GM12891 (cell line): ENCODE measurements around the gene FBLN2.

ENCODE experiments used
- POLR2A ChIP-seq: IDR thresholded peaks from 2 replicates; pipeline ENCODE4 v1.6.1; 2011; ENCODE audit warnings: low read depth, low read length, control low read depth
- SPI1 ChIP-seq: IDR thresholded peaks from 2 replicates; pipeline ENCODE4 v1.6.1; 2011; ENCODE audit warnings: low read depth, low read length, control low read depth

DNA sequence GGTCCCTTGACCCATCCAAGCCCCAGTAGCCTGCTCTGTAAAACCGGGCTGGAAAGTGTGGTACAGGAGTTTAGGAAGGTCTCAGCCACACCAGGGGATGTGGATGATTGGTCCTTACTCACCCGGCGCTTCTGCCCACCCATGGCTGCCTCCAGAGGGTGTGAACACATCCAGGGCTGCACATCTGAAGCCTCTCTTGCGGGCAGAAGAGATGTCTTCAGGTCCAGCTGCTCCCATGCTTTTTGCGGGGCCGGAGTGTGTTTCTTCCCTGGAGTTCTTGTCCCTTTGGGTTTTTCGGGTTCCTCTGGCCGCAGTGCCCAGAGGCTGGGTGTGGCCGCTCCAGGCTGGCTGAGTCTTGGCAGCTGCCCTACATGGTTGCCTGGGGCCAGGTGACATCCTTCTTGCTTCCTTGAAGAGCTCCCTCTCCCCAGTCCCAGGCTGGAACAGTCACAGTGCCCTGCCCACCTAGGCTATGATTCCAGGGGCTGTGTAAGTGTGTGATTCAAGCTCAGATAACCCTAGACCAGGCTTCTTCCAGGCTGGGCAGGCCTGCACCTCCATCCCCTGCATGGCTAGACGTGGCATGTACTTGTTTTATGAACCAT is 34.9 kb upstream of the FBLN2 start:
- TF ChIP-seq POLR2A (no peak), SPI1 (no peak)
